SK-N-SH (cell line): ENCODE data around the gene TEAD1. TPM values are rescaled to one million over a fixed set of nuclear protein-coding genes. Genes with fewer than 3 reads are reported as not detected.

ENCODE experiments used
- CTCF ChIA-PET: fragments of 300-600, 350-600 bp; formaldehyde crosslinking; extraction: SDS; loops from one replicate; lab custom pipeline; 2021; lab: Yijun Ruan, JAX
- POLR2A ChIA-PET: fragments of 350-600 bp; sonication (Branson Sonifier 250); formaldehyde crosslinking; extraction: SDS; loops from one replicate; lab custom pipeline; 2020; ENCODE audit warnings: antibody characterized with exemption, inconsistent platforms; lab: Yijun Ruan, JAX
- DNase-seq: peaks from one replicate; pipeline ENCODE4 v3.0.0; 2012
- H2AFZ ChIP-seq: fragments of 200-600 bp; sonication (generic); 2 replicates; pipeline ENCODE4 v1.8.1; 2016; ENCODE audit warnings: antibody characterized with exemption, mild to moderate bottlenecking, low read depth
- H3F3A ChIP-seq: fragments of 200-600 bp; sonication (generic); replicated peaks from 2 replicates; pipeline ENCODE3; 2016; ENCODE audit warnings: antibody characterized with exemption, mild to moderate bottlenecking; ENCODE audit not compliant: insufficient read depth
- H3K27ac ChIP-seq, 2 experiments: fragments of 200-500 bp in 1 of 2; fragments of 200-600 bp in 1 of 2; sonication (Bioruptor generic) in 1 of 2; sonication (generic), shearing (Covaris generic) in 1 of 2; 2 replicates each; pipeline versions ENCODE4 v1.5.1 to v1.6.1; 2014 to 2016; ENCODE audit warnings: low read depth in 2 of 2, inconsistent platforms in 1 of 2, low read length in 1 of 2, mild to moderate bottlenecking in 1 of 2, mixed read lengths in 1 of 2
- H3K27me3 ChIP-seq: fragments of 200-600 bp; sonication (generic), shearing (Covaris generic); 2 replicates; pipeline ENCODE4 v1.6.1; 2016; ENCODE audit warnings: mixed run types; ENCODE audit not compliant: insufficient read depth
- H3K36me3 ChIP-seq, 2 experiments: fragments of 200-500 bp in 1 of 2; fragments of 200-600 bp in 1 of 2; sonication (Bioruptor generic) in 1 of 2; sonication (generic) in 1 of 2; replicated peaks in 1 of 2; 2 replicates each; pipeline versions ENCODE3 to v1.5.1; 2014 to 2016; ENCODE audit warnings: low read length in 1 of 2, mild to moderate bottlenecking in 1 of 2; ENCODE audit not compliant: insufficient read depth in 2 of 2, control insufficient read depth in 1 of 2
- H3K4me1 ChIP-seq, 2 experiments: fragments of 200-500 bp in 1 of 2; fragments of 200-600 bp in 1 of 2; sonication (Bioruptor generic) in 1 of 2; sonication (generic), shearing (Covaris generic) in 1 of 2; 2 replicates each; pipeline versions ENCODE4 v1.5.1 to v1.6.1; 2014 to 2016; ENCODE audit warnings: low read depth in 1 of 2, low read length in 1 of 2, mixed run types in 1 of 2; ENCODE audit not compliant: insufficient read depth in 2 of 2, control insufficient read depth in 1 of 2
- H3K4me2 ChIP-seq: fragments of 200-600 bp; sonication (generic), shearing (Covaris generic); 2 replicates; pipeline ENCODE4 v1.6.1; 2017; ENCODE audit warnings: mixed run types
- H3K4me3 ChIP-seq, 2 experiments: fragments of 200-500 bp in 1 of 2; fragments of 200-600 bp in 1 of 2; sonication (Bioruptor generic) in 1 of 2; sonication (generic), shearing (Covaris generic) in 1 of 2; 2 replicates each; pipeline versions ENCODE4 v1.5.1 to v1.8.1; 2014 to 2016; ENCODE audit warnings: low read depth in 2 of 2, inconsistent platforms in 1 of 2, low read length in 1 of 2, mild to moderate bottlenecking in 1 of 2, mixed read lengths in 1 of 2, moderate library complexity in 1 of 2
- H3K79me2 ChIP-seq: fragments of 200-600 bp; sonication (generic); 2 replicates; pipeline ENCODE4 v1.8.1; 2017; ENCODE audit warnings: mild to moderate bottlenecking; ENCODE audit not compliant: insufficient read depth
- H3K9ac ChIP-seq: fragments of 200-600 bp; sonication (generic); 2 replicates; pipeline ENCODE4 v1.6.1; 2017; ENCODE audit warnings: mixed run types
- H3K9me2 ChIP-seq: fragments of 200-600 bp; sonication (generic); 2 replicates; pipeline ENCODE4 v1.6.1; 2017; ENCODE audit warnings: mixed run types
- H3K9me3 ChIP-seq: fragments of 200-600 bp; sonication (generic); 2 replicates; pipeline ENCODE4 v1.6.1; 2017; ENCODE audit warnings: mixed run types, mild to moderate bottlenecking, moderate library complexity
- H4K20me1 ChIP-seq: fragments of 200-600 bp; sonication (generic); 2 replicates; pipeline ENCODE4 v1.6.1; 2017; ENCODE audit warnings: mild to moderate bottlenecking, mixed run types; ENCODE audit not compliant: insufficient read depth
- ELF1 ChIP-seq: IDR thresholded peaks from 2 replicates; pipeline ENCODE4 v1.4.0; 2012
- EP300 ChIP-seq, 2 experiments: IDR thresholded peaks; 2 replicates each; pipeline versions ENCODE4 v1.4.0 to v1.6.1; 2012; ENCODE audit warnings: borderline replicate concordance in 1 of 2, low read depth in 1 of 2, low read length in 1 of 2
- FOXJ3 ChIP-seq: sonication (generic); formaldehyde crosslinking; IDR thresholded peaks from 2 replicates; pipeline ENCODE4 v1.5.1; 2020; ENCODE audit warnings: mild to moderate bottlenecking, missing genetic modification reagents
- IRF3 ChIP-seq: fragments of 150-350 bp; IDR thresholded peaks from 2 replicates; pipeline ENCODE4 v1.6.1; 2016; ENCODE audit warnings: mild to moderate bottlenecking, low read depth, low read length
- MEF2A ChIP-seq: IDR thresholded peaks from 2 replicates; pipeline ENCODE4 v1.4.0; 2012; ENCODE audit warnings: low read depth, borderline replicate concordance
- MXI1 ChIP-seq: IDR thresholded peaks from 2 replicates; pipeline ENCODE4 v1.6.1; 2012; ENCODE audit warnings: mild to moderate bottlenecking, low read depth, low read length, improper control_type of control experiment
- PBX3 ChIP-seq: IDR thresholded peaks from 2 replicates; pipeline ENCODE4; 2012
- RAD21 ChIP-seq: IDR thresholded peaks from 2 replicates; pipeline ENCODE4 v1.6.1; 2012; ENCODE audit warnings: mild to moderate bottlenecking, low read length
- RCOR1 ChIP-seq: fragments of 150-350 bp; IDR thresholded peaks from 2 replicates; pipeline ENCODE4 v1.6.1; 2017; ENCODE audit warnings: antibody characterized with exemption, low read length
- SMC3 ChIP-seq: IDR thresholded peaks from 2 replicates; pipeline ENCODE4 v1.6.1; 2012; ENCODE audit warnings: low read depth, low read length, improper control_type of control experiment
- TCF12 ChIP-seq: IDR thresholded peaks from 2 replicates; pipeline ENCODE4 v1.4.0; 2012
- YY1 ChIP-seq: IDR thresholded peaks from 2 replicates; pipeline ENCODE4 v1.4.0; 2012; ENCODE audit warnings: low read depth, mild to moderate bottlenecking
- WGBS: methylation state at CpG from one replicate; pipeline ENCODE4 v1.1.6; 2017; ENCODE audit warnings: low lambda C conversion rate; 5-methylcytosine and 5-hydroxymethylcytosine counted together
- polyA plus RNA-seq, 3 experiments: library from polyadenylated mRNA; depleted of rRNA; stranded (reverse); fragments of >200 nt; gene quantifications; 2 replicates each; pipeline ENCODE4 v1.2.3, GENCODE V29; 2012
- TF ChIP-seq, protein P1 (sequence below): IDR thresholded peaks from 2 replicates; pipeline ENCODE4 v1.4.0; 2012; ENCODE audit warnings: low read depth, borderline replicate concordance
- TF ChIP-seq, protein P2 (sequence below): IDR thresholded peaks from 2 replicates; pipeline ENCODE4 v1.4.0; 2012; ENCODE audit warnings: low read depth
- TF ChIP-seq, protein P3 (sequence below): fragments of 150-350 bp; IDR thresholded peaks from 2 replicates; pipeline ENCODE4 v1.6.1; 2017; ENCODE audit warnings: antibody characterized with exemption, low read length, low read depth, borderline replicate concordance

Gene TEAD1
- polyA plus RNA-seq, 1 of the 3 experiments (the other 2 are of a cell fraction) = 31.2 TPM

DNA sequence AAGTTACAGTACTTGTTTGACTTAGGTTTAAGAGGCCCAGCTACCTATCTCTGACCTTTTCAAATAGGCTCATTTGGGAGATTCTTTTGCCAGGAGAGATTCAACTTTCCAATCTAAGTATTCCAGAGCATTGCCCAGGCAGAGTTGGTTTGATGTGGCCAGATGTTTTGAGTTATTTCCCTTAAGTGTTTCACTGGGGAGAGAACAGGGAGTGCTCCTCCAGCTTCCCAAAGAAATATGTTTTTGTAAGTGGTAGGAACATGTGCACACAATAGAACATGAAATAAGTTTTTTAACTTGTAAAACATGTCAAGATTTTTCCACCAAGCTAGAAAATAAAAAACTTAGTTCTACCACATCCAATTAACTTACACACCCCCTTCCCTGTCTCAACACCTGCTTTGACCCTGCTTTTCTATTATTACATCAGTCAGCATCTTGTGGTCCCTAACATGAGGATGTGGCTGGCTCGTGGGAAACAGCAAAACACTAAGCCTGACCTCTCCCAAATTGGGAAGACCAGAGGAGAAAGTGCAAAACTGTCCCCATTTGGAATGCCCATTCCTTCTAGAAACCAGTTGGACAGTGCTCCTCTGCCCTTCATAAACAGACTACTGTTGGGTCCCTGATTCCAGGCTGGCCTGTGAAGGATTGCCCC, 264.5 kb downstream of the TEAD1 start (continued):
- TF ChIP-seq, protein P1, sequence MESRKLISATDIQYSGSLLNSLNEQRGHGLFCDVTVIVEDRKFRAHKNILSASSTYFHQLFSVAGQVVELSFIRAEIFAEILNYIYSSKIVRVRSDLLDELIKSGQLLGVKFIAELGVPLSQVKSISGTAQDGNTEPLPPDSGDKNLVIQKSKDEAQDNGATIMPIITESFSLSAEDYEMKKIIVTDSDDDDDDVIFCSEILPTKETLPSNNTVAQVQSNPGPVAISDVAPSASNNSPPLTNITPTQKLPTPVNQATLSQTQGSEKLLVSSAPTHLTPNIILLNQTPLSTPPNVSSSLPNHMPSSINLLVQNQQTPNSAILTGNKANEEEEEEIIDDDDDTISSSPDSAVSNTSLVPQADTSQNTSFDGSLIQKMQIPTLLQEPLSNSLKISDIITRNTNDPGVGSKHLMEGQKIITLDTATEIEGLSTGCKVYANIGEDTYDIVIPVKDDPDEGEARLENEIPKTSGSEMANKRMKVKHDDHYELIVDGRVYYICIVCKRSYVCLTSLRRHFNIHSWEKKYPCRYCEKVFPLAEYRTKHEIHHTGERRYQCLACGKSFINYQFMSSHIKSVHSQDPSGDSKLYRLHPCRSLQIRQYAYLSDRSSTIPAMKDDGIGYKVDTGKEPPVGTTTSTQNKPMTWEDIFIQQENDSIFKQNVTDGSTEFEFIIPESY = no peak

GRCh38 chr11:12941671-12942070, 267.4 kb downstream of the TEAD1 start:
- no peak for DNase-seq
- no peak for TF ChIP-seq RCOR1
- no peak for TF ChIP-seq RAD21
- no peak for TF ChIP-seq MXI1
- no peak for TF ChIP-seq YY1
- no peak for TF ChIP-seq TCF12
- TF ChIP-seq MEF2A = no peak
- no peak for TF ChIP-seq FOXJ3 (CRISPR knock-in tag)
- TF ChIP-seq, protein P2, sequence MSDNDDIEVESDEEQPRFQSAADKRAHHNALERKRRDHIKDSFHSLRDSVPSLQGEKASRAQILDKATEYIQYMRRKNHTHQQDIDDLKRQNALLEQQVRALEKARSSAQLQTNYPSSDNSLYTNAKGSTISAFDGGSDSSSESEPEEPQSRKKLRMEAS = no peak
- TF ChIP-seq SMC3 = no peak
- no peak for TF ChIP-seq EP300 (IDR thresholded peaks at IDR 0.05; ENCODE audit: borderline replicate concordance in 1 of 2, low read depth in 1 of 2, low read length in 1 of 2)
- TF ChIP-seq IRF3 = no peak
- TF ChIP-seq ELF1 = no peak
- TF ChIP-seq, protein P3, sequence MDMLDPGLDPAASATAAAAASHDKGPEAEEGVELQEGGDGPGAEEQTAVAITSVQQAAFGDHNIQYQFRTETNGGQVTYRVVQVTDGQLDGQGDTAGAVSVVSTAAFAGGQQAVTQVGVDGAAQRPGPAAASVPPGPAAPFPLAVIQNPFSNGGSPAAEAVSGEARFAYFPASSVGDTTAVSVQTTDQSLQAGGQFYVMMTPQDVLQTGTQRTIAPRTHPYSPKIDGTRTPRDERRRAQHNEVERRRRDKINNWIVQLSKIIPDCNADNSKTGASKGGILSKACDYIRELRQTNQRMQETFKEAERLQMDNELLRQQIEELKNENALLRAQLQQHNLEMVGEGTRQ = no peak
- no peak for TF ChIP-seq PBX3
- peaks cover 10% of the 10 kb centered on the region for H3F3A ChIP-seq
- peaks cover 83 to 84% of the 10 kb centered on the region in 2 experiments for H3K36me3 ChIP-seq
- no peak overlapping the region for H3K9ac ChIP-seq
- no peaks in the 10 kb centered on the region for H3K4me1 ChIP-seq
- H4K20me1 ChIP-seq = no peaks in the 10 kb centered on the region
- WGBS = 98% methylated on average over 4 of the region's 4 CpGs
- H3K4me3 ChIP-seq = no peak overlapping the region
- H3K27me3 ChIP-seq = no peaks in the 10 kb centered on the region
- H3K9me3 ChIP-seq = peaks cover 5% of the 10 kb centered on the region; the same call in 1 of the 2 replicates
- no peak overlapping the region for H3K27ac ChIP-seq
- no peaks in the 10 kb centered on the region for H3K9me2 ChIP-seq
- H2AFZ ChIP-seq = no peak overlapping the region
- no peaks in the 10 kb centered on the region for H3K79me2 ChIP-seq
- no peak overlapping the region for H3K4me2 ChIP-seq
- CTCF ChIA-PET = interaction anchor here (1.3 kb wide), 1 partner anchor 16 kb away, joined by 4 read pairs; no protein-coding TSS in a partner anchor
- POLR2A ChIA-PET = no interaction called here
